Stomach (tissue), 4 donors: Measurements from ENCODE around the gene ALPP.
"Not testable (repeated sequence)": the region's sequence is repeated elsewhere in the genome, so short reads cannot be mapped to it uniquely, and the experiment has no call there.

Source experiments
- CTCF ChIP-seq, 7 experiments: fragments of 450-650 bp in 4 of 7; fragments of 200-600 bp in 3 of 7; sonication (generic) in 3 of 7; IDR thresholded peaks; one replicate each; pipeline ENCODE4 v1.5.1; 2016 to 2019; ENCODE audit warnings: antibody characterized with exemption in 7 of 7, control low read depth in 2 of 7, mild to moderate bottlenecking in 1 of 7
- POLR2AphosphoS5 ChIP-seq, 3 donors: sonication (generic); formaldehyde crosslinking; IDR thresholded peaks; one replicate each; pipeline ENCODE4 v1.6.1; 2016; ENCODE audit warnings: antibody characterized with exemption in 3 of 3

DNA sequence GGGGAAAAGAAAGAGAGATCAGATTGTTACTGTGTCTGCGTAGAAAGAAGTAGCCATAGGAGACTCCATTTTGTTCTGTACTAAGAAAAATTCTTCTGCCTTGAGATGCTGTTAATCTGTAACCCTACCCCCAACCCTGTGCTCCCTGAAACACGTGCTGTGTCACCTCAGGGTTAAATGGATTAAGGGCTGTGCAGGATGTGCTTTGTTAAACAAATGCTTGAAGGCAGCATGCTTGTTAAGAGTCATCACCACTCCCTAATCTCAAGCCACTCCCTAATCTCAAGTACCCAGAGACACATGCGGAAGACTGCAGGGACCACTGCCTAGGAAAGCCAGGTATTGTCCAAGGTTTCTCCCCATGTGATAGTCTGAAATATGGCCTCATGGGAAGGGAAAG lies 44.4 kb downstream of the ALPP start:
- TF ChIP-seq CTCF, POLR2AphosphoS5 (IDR thresholded peaks at IDR 0.05): not testable (repeated sequence)
